OCI-LY1 (cell line): ENCODE measurements around the gene SENP5.
A peak's percentile ranks its signal among the peaks of the same experiment; 100 is the strongest.

Source experiments
- H2AFZ ChIP-seq: fragments of 200-600 bp; sonication (generic), shearing (Covaris generic); 2 replicates; pipeline ENCODE4 v1.6.0; 2014; ENCODE audit warnings: antibody characterized with exemption, mild to moderate bottlenecking, low read length
- H3F3A ChIP-seq: fragments of 200-600 bp; sonication (generic), shearing (Covaris generic); 2 replicates; pipeline ENCODE4 v1.6.0; 2014; ENCODE audit warnings: mild to moderate bottlenecking, antibody characterized with exemption, low read length, moderate library complexity; ENCODE audit not compliant: insufficient read depth
- H3K27ac ChIP-seq: fragments of 200-600 bp; sonication (generic); 2 replicates; pipeline ENCODE4 v1.5.1; 2014; ENCODE audit warnings: low read length, mixed run types, mild to moderate bottlenecking, low read depth; ENCODE audit not compliant: poor library complexity, severe bottlenecking
- H3K27me3 ChIP-seq: fragments of 200-600 bp; sonication (generic); 2 replicates; pipeline ENCODE4 v1.6.0; 2014; ENCODE audit warnings: antibody characterized with exemption, mild to moderate bottlenecking, low read length, moderate library complexity; ENCODE audit not compliant: insufficient read depth
- H3K36me3 ChIP-seq: fragments of 200-600 bp; sonication (generic); 2 replicates; pipeline ENCODE4 v1.6.1; 2014; ENCODE audit warnings: mild to moderate bottlenecking, antibody characterized with exemption, low read length, moderate library complexity, mixed read lengths; ENCODE audit not compliant: insufficient read depth
- H3K4me1 ChIP-seq: fragments of 200-600 bp; sonication (generic); 2 replicates; pipeline ENCODE4 v1.5.1; 2014; ENCODE audit warnings: mild to moderate bottlenecking, low read length, moderate library complexity; ENCODE audit not compliant: insufficient read depth, severe bottlenecking
- H3K4me2 ChIP-seq: fragments of 200-600 bp; sonication (generic), shearing (Covaris generic); 2 replicates; pipeline ENCODE4 v1.6.1; 2014; ENCODE audit warnings: low read length
- H3K4me3 ChIP-seq: fragments of 200-600 bp; sonication (generic); 2 replicates; pipeline ENCODE4 v1.5.1; 2014; ENCODE audit warnings: low read length, low read depth, mild to moderate bottlenecking, mixed read lengths; ENCODE audit not compliant: poor library complexity, severe bottlenecking
- H3K79me2 ChIP-seq: fragments of 200-600 bp; shearing (Covaris generic); 2 replicates; pipeline ENCODE4 v1.6.1; 2016; ENCODE audit warnings: mixed run types, low read length, mixed read lengths; ENCODE audit not compliant: insufficient read depth
- H3K9ac ChIP-seq: fragments of 200-600 bp; sonication (generic), shearing (Covaris generic); 2 replicates; pipeline ENCODE4 v1.6.1; 2014; ENCODE audit warnings: mild to moderate bottlenecking, low read length, mixed read lengths
- H3K9me2 ChIP-seq: fragments of 200-600 bp; sonication (generic), shearing (Covaris generic); 2 replicates; pipeline ENCODE4 v1.6.1; 2014; ENCODE audit warnings: low read depth, mild to moderate bottlenecking, low read length, mixed read lengths
- H3K9me3 ChIP-seq: fragments of 200-600 bp; shearing (Covaris generic); 2 replicates; pipeline ENCODE4 v1.6.1; 2014; ENCODE audit warnings: low read length, mixed read lengths
- H4K20me1 ChIP-seq: fragments of 200-600 bp; sonication (generic), shearing (Covaris generic); 2 replicates; pipeline ENCODE4 v1.6.0; 2016; ENCODE audit warnings: mild to moderate bottlenecking, low read length; ENCODE audit not compliant: insufficient read depth
- CTCF ChIP-seq: fragments of 200-600 bp; sonication (generic), shearing (Covaris generic); IDR thresholded peaks from 2 replicates; pipeline ENCODE4 v1.5.1; 2017; ENCODE audit warnings: mild to moderate bottlenecking, antibody characterized with exemption, low read length, moderate library complexity, mixed read lengths
- EZH2 ChIP-seq: fragments of 200-600 bp; sonication (generic), shearing (Covaris generic); IDR thresholded peaks from 2 replicates; pipeline ENCODE4 v1.8.0; 2017; ENCODE audit warnings: borderline replicate concordance, mixed run types, mild to moderate bottlenecking, antibody characterized with exemption, low read length, moderate library complexity, mixed read lengths

SENP5 gene

GRCh38 chr3:196966526-196967401 is 99.0 kb downstream of the SENP5 start:
- no peaks in the 10 kb centered on the region for H3K36me3 ChIP-seq
- H2AFZ ChIP-seq, result no peak overlapping the region
- H3K27ac ChIP-seq, result no peak overlapping the region
- no peaks in the 10 kb centered on the region for H3F3A ChIP-seq
- H3K79me2 ChIP-seq, result no peaks in the 10 kb centered on the region
- H3K27me3 ChIP-seq, result peaks cover 15% of the 10 kb centered on the region; the same call in 1 of the 2 replicates
- no peaks in the 10 kb centered on the region for H4K20me1 ChIP-seq
- H3K9ac ChIP-seq, result no peak overlapping the region
- H3K9me2 ChIP-seq, result no peaks in the 10 kb centered on the region
- no peak overlapping the region for H3K4me3 ChIP-seq
- no peak overlapping the region for H3K4me2 ChIP-seq
- TF ChIP-seq EZH2 (no peak), CTCF (no peak)
- peaks cover 2% of the 10 kb centered on the region; the same call in 1 of the 2 replicates for H3K9me3 ChIP-seq
- peaks cover 32% of the 10 kb centered on the region for H3K4me1 ChIP-seq

- Histone ChIP-seq H4K20me1 (no peaks in the 10 kb centered on the region), H3K27me3 (peaks cover 15% of the 10 kb centered on the region; the same call in 1 of the 2 replicates), H2AFZ (no peak overlapping the region), H3K79me2 (no peaks in the 10 kb centered on the region), H3K9me3 (peaks cover 2% of the 10 kb centered on the region; the same call in 1 of the 2 replicates), H3K27ac (no peak overlapping the region), H3F3A (no peaks in the 10 kb centered on the region), H3K4me2 (peak overlapping the region; percentile 77), H3K4me1 (peaks cover 26% of the 10 kb centered on the region), H3K9ac (no peak overlapping the region; the same call in 1 of the 2 replicates), H3K36me3 (no peaks in the 10 kb centered on the region), H3K4me3 (peak overlapping the region; percentile 62), H3K9me2 (no peaks in the 10 kb centered on the region)
- TF ChIP-seq CTCF, result no peak
- no peak for TF ChIP-seq EZH2
These were observed 99.9 kb downstream of the SENP5 start for GRCh38 chr3:196967412-196968232.

GRCh38 chr3:196968233-196969133 is 100.8 kb downstream of the SENP5 start, which contains the start of gene PIGZ:
PIGZ (minus strand) TSS chr3:196968833; CDS start chr3:196952031, 16,802 bp downstream.
- Histone ChIP-seq H3K4me1 (peaks cover 18% of the 10 kb centered on the region), H3K36me3 (no peaks in the 10 kb centered on the region), H3K27me3 (peaks cover 15% of the 10 kb centered on the region; the same call in 1 of the 2 replicates), H3K27ac (no peak within 1 kb of the TSS), H3K79me2 (no peaks in the 10 kb centered on the region), H3K9me3 (peaks cover 2% of the 10 kb centered on the region; the same call in 1 of the 2 replicates), H3K9me2 (no peaks in the 10 kb centered on the region), H2AFZ (peak within 1 kb of the TSS; percentile 93), H4K20me1 (no peaks in the 10 kb centered on the region), H3K4me2 (peak within 1 kb of the TSS; percentile 100), H3K9ac (peak within 1 kb of the TSS; percentile 93), H3K4me3 (peak within 1 kb of the TSS; percentile 97), H3F3A (no peaks in the 10 kb centered on the region)
- TF ChIP-seq EZH2, result no peak
- no peak for TF ChIP-seq CTCF
